Measurements from ENCODE around the gene PDXP. TPM values are rescaled to one million over a fixed set of nuclear protein-coding genes. Genes with fewer than 3 reads are reported as not detected.

PDXP gene
- total RNA-seq, 4 donors from 2014 or later: 3.8 to 5.4 (median 4.3) TPM

- TF ChIP-seq, protein P1, sequence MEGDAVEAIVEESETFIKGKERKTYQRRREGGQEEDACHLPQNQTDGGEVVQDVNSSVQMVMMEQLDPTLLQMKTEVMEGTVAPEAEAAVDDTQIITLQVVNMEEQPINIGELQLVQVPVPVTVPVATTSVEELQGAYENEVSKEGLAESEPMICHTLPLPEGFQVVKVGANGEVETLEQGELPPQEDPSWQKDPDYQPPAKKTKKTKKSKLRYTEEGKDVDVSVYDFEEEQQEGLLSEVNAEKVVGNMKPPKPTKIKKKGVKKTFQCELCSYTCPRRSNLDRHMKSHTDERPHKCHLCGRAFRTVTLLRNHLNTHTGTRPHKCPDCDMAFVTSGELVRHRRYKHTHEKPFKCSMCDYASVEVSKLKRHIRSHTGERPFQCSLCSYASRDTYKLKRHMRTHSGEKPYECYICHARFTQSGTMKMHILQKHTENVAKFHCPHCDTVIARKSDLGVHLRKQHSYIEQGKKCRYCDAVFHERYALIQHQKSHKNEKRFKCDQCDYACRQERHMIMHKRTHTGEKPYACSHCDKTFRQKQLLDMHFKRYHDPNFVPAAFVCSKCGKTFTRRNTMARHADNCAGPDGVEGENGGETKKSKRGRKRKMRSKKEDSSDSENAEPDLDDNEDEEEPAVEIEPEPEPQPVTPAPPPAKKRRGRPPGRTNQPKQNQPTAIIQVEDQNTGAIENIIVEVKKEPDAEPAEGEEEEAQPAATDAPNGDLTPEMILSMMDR (IDR thresholded peaks at IDR 0.05): no peak
- no peak for ATAC-seq (ENCODE audit: low FRiP score)
- no peak for DNase-seq (ENCODE audit: low spot score)
Observed at GRCh38 chr22:37628830-37629229, 29.7 kb upstream of the PDXP start.

- ATAC-seq (ENCODE audit: low FRiP score) (no peak), DNase-seq (ENCODE audit: low spot score) (no peak)
- TF ChIP-seq, protein P1 (IDR thresholded peaks at IDR 0.05): no peak
Observed at GRCh38 chr22:37629928-37630327, 28.6 kb upstream of the PDXP start.

GRCh38 chr22:37630839-37631435 lies 27.6 kb upstream of the PDXP start:
- no peak for ATAC-seq (ENCODE audit: low FRiP score)
- DNase-seq (ENCODE audit: low spot score): no peak
- TF ChIP-seq, protein P1 (IDR thresholded peaks at IDR 0.05): no peak

DNA sequence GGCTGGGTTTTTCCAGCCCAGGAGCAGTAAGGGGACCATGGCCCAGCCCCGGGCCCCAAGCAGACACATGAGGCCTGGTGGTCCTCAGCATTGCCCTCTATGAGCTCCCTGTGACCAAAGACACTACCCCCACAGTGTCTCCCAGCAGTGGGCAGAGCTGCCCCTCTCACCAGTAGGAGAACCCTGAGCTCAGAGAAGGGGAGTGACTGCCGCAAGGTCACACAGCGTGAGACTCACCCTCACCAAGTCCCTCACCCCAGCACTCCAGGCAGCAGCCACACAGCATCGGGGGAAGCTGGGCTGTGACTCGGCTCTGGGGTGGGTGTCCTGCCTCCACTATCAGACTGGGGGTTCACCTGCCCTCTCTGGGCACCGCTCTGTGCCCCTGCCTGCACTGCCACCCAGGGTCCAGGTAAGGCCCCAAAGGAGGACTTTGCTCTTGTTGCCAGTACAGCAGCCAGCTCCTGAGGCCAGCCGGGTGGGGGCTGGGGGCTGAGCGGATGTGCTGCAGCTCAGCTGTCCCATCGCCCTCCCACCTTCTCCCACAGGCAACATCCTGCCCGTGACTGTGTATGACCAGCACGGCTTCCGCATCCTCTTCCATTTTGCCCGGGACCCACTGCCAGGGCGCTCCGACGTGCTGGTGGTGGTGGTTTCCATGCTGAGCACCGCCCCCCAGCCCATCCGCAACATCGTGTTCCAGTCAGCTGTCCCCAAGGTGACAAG lies 26.9 kb upstream of the PDXP start:
- DNase-seq (ENCODE audit: low spot score): no peak
- no peak for ATAC-seq (ENCODE audit: low FRiP score)
- TF ChIP-seq, protein P1 (IDR thresholded peaks at IDR 0.05): no peak

GRCh38 chr22:37632174-37633088 lies 26.1 kb upstream of the PDXP start:
- DNase-seq (ENCODE audit: low spot score) (no peak), ATAC-seq (ENCODE audit: low FRiP score) (no peak)
- TF ChIP-seq, protein P1 (IDR thresholded peaks at IDR 0.05): no peak

GRCh38 chr22:37633089-37633624 lies 25.4 kb upstream of the PDXP start:
- ATAC-seq (ENCODE audit: low FRiP score) (no peak), DNase-seq (ENCODE audit: low spot score) (no peak)
- TF ChIP-seq, protein P1 (IDR thresholded peaks at IDR 0.05): no peak
